Esophagus squamous epithelium (tissue), 5 donors: ENCODE results near the gene TOPAZ1. TPM values are rescaled to one million over a fixed set of nuclear protein-coding genes. Genes with fewer than 3 reads are reported as not detected.

ENCODE experiments used
- DNase-seq: peaks from one replicate; lab custom pipeline; 2025; lab: John Stamatoyannopoulos, UW
- H3K27ac ChIP-seq, 4 donors: fragments of 200-600 bp; sonication (generic); one replicate each; pipeline ENCODE4 v1.5.1; 2016 to 2019; ENCODE audit warnings: mild to moderate bottlenecking in 1 of 4
- H3K27me3 ChIP-seq, 4 donors: fragments of 200-600 bp; sonication (generic); 1 replicate in 3 of 4; 2 replicates in 1 of 4; pipeline versions ENCODE4 v1.5.1 to v1.6.0; 2017 to 2021; ENCODE audit warnings: antibody characterized with exemption in 1 of 4
- H3K36me3 ChIP-seq, 3 donors: fragments of 200-600 bp; sonication (generic); one replicate each; pipeline ENCODE4 v1.5.1; 2016 to 2019
- H3K4me1 ChIP-seq, 3 donors: fragments of 200-600 bp; sonication (generic); one replicate each; pipeline ENCODE4 v1.5.1; 2017 to 2019
- H3K4me3 ChIP-seq, 4 donors: fragments of 200-600 bp; sonication (generic); 1 replicate in 3 of 4; 2 replicates in 1 of 4; pipeline ENCODE4 v1.5.1; 2016 to 2019; ENCODE audit warnings: mild to moderate bottlenecking in 2 of 4, moderate library complexity in 1 of 4
- H3K9me3 ChIP-seq, 3 donors: fragments of 200-600 bp; sonication (generic); one replicate each; pipeline ENCODE4 v1.5.1; 2016 to 2019
- CTCF ChIP-seq, 6 experiments: fragments of 450-650 bp in 4 of 6; fragments of 200-600 bp in 2 of 6; sonication (generic) in 2 of 6; IDR thresholded peaks; one replicate each; pipeline ENCODE4 v1.5.1; 2016 to 2019; ENCODE audit warnings: antibody characterized with exemption in 6 of 6, mild to moderate bottlenecking in 4 of 6, moderate library complexity in 4 of 6
- POLR2A ChIP-seq, 4 donors: fragments of 450-650 bp; IDR thresholded peaks; one replicate each; pipeline ENCODE4 v1.6.1; 2017; ENCODE audit warnings: antibody characterized with exemption in 4 of 4, mild to moderate bottlenecking in 4 of 4, moderate library complexity in 3 of 4
- WGBS, 2 donors: methylation state at CpG; one replicate each; pipeline ENCODE4 v1.1.5; 2018; 5-methylcytosine and 5-hydroxymethylcytosine counted together
- intact Hi-C: fragments of 100-400 bp; cut with DNase I; formaldehyde crosslinking; loops from one replicate; pipeline ENCODE4 v1.15.0; 2022
- total RNA-seq, 4 donors: library from RNA; depleted of rRNA; stranded (reverse); fragments of >200 nt; gene quantifications; one replicate each; pipeline ENCODE4 v1.1.0, GENCODE V29; 2016
- donor health status: DM: yes; HTN: yes; CAD: no.

Gene TOPAZ1
- total RNA-seq, 4 donors from 2014 or later: not detected

DNA sequence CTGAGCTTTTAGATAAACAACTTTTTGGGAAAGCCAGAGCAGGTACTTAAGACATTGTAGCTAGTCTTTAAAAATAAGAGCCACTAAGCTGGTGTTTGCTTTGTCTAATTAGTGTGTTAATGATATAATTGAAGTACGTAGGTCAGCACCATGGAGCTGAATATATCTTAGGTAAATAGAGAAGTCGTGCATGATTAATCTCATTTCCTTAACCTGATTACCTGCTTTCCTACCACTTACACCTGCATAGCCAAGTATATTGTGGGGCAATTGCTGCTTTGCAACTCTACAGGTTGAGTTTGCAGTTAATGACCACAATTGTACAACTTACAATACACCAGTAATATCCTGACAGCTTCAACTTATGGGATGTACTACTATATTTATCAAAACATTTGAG is 17.6 kb upstream of the TOPAZ1 start:
- TF ChIP-seq POLR2A (IDR thresholded peaks at IDR 0.05) (no peak), CTCF (IDR thresholded peaks at IDR 0.05) (no peak)

GRCh38 chr3:44226573-44226972 is 15.1 kb upstream of the TOPAZ1 start:
- Histone ChIP-seq H3K27ac (no peak overlapping the region), H3K36me3 (no peaks in the 10 kb centered on the region), H3K4me3 (no peak overlapping the region), H3K27me3 (peaks cover 0 to 43% (median 0%) of the 10 kb centered on the region in 4 donors), H3K9me3 (no peaks in the 10 kb centered on the region), H3K4me1 (no peaks in the 10 kb centered on the region)
- WGBS, 2 donors: 47 to 87% methylated on average over 1 of the region's 1 CpG
- intact Hi-C loops: no loop called here
- TF ChIP-seq POLR2A (IDR thresholded peaks at IDR 0.05): no peak
- no peak for TF ChIP-seq CTCF (IDR thresholded peaks at IDR 0.05)
- no peak for DNase-seq

More for the DNA sequence above, 17.6 kb upstream of the TOPAZ1 start:
- Histone ChIP-seq H3K36me3 (no peaks in the 10 kb centered on the region), H3K9me3 (no peaks in the 10 kb centered on the region), H3K27me3 (peaks cover 0 to 43% (median 0%) of the 10 kb centered on the region in 4 donors), H3K4me3 (no peak overlapping the region), H3K27ac (no peak overlapping the region), H3K4me1 (no peaks in the 10 kb centered on the region)
- WGBS, 2 donors: 40 to 46% methylated on average over 2 of the region's 2 CpGs
- intact Hi-C loops: no loop called here
- no peak for DNase-seq

- 44 to 67% methylated on average over 3 of the region's 3 CpGs for WGBS, 2 donors
- no peaks in the 10 kb centered on the region for H3K4me1 ChIP-seq
These were observed 14.1 kb upstream of the TOPAZ1 start for GRCh38 chr3:44227632-44228031.

DNA sequence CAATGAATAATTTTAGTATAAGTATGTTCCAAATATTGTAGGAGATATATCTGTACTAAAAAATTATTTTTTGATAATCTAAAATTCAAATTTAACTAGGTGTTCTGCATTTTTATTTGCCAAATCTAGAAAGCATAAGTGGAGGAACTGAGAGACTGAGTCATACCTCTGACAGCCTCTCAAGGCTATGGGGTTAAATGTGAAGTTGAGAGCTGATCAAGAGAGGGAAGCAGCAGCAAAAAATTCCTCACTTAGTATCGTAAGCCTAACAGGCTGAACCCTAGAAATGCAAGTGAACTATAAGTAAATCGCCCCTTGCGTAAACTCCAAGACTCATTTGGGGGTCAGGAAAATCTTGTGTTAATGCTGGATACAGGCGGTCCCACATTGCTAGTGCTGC is 12.8 kb upstream of the TOPAZ1 start:
- no peak for TF ChIP-seq CTCF (IDR thresholded peaks at IDR 0.05)
- no peak for TF ChIP-seq POLR2A (IDR thresholded peaks at IDR 0.05)
- WGBS, 2 donors: 83 to 86% methylated on average over 4 of the region's 4 CpGs
- H3K9me3 ChIP-seq: no peaks in the 10 kb centered on the region

More at GRCh38 chr3:44227632-44228031, 14.1 kb upstream of the TOPAZ1 start:
- no peaks in the 10 kb centered on the region for H3K9me3 ChIP-seq
- no peaks in the 10 kb centered on the region for H3K36me3 ChIP-seq
- no peak for DNase-seq
- no peak overlapping the region for H3K4me3 ChIP-seq
- TF ChIP-seq POLR2A (IDR thresholded peaks at IDR 0.05): no peak
- no peak for TF ChIP-seq CTCF (IDR thresholded peaks at IDR 0.05)
- intact Hi-C loops: no loop called here
- no peak overlapping the region for H3K27ac ChIP-seq
- peaks cover 0 to 36% (median 0%) of the 10 kb centered on the region in 4 donors for H3K27me3 ChIP-seq

GRCh38 chr3:44232407-44232806 is 9.3 kb upstream of the TOPAZ1 start:
- intact Hi-C loops: no loop called here
- Histone ChIP-seq H3K27me3 (peaks cover 0 to 5% (median 0%) of the 10 kb centered on the region in 4 donors), H3K4me3 (no peak overlapping the region), H3K4me1 (peaks cover 0 to 11% (median 0%) of the 10 kb centered on the region in 3 donors), H3K36me3 (no peaks in the 10 kb centered on the region), H3K27ac (no peak overlapping the region), H3K9me3 (no peaks in the 10 kb centered on the region)
- DNase-seq: no peak
- 0 to 26% methylated on average over 1 of the region's 1 CpG for WGBS, 2 donors
- TF ChIP-seq CTCF (IDR thresholded peaks at IDR 0.05): no peak
- TF ChIP-seq POLR2A (IDR thresholded peaks at IDR 0.05): no peak

More for the DNA sequence above, 12.8 kb upstream of the TOPAZ1 start:
- intact Hi-C loops: no loop called here
- Histone ChIP-seq H3K4me1 (no peaks in the 10 kb centered on the region), H3K27me3 (peaks cover 0 to 23% (median 0%) of the 10 kb centered on the region in 4 donors), H3K27ac (no peak overlapping the region), H3K4me3 (no peak overlapping the region), H3K36me3 (no peaks in the 10 kb centered on the region)
- no peak for DNase-seq
